ENCODE measurements around the gene S100A16. TPM values are rescaled to one million over a fixed set of nuclear protein-coding genes. Genes with fewer than 3 reads are reported as not detected.

Gene S100A16
- total RNA-seq, 1 donor from 2014 or later, result not detected

DNA sequence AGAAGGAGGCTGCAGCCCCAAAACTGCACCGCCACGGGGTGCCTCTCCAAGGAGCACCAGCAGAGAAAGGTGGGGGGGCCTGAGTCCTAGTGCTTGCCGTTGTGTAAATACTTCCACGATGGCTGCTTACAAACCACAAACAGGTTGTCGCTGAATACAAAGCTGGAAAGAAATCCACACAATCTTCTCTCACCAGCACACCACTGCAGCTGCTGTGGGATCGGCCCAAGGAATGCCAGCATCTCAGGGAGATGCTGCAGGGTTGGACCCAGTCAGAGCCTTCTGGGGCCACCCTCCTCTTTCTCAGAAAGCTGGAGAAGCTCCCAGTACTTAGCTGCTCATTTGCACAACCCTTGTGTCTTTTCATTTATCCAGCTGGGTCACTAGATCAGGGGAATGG, 6.2 kb upstream of the S100A16 start:
- no peak overlapping the region for H3K27ac Mint-ChIP-seq
- CTCF ChIA-PET, result no interaction called here
- H3K36me3 Mint-ChIP-seq (ENCODE audit: low read depth), result no peaks in the 10 kb centered on the region
- TF ChIP-seq, protein P1, sequence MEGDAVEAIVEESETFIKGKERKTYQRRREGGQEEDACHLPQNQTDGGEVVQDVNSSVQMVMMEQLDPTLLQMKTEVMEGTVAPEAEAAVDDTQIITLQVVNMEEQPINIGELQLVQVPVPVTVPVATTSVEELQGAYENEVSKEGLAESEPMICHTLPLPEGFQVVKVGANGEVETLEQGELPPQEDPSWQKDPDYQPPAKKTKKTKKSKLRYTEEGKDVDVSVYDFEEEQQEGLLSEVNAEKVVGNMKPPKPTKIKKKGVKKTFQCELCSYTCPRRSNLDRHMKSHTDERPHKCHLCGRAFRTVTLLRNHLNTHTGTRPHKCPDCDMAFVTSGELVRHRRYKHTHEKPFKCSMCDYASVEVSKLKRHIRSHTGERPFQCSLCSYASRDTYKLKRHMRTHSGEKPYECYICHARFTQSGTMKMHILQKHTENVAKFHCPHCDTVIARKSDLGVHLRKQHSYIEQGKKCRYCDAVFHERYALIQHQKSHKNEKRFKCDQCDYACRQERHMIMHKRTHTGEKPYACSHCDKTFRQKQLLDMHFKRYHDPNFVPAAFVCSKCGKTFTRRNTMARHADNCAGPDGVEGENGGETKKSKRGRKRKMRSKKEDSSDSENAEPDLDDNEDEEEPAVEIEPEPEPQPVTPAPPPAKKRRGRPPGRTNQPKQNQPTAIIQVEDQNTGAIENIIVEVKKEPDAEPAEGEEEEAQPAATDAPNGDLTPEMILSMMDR (IDR thresholded peaks at IDR 0.05), result no peak
- H3K9me3 Mint-ChIP-seq, result no peaks in the 10 kb centered on the region
- no peak for ATAC-seq (ENCODE audit: low read depth)
- POLR2A ChIA-PET, result interaction anchor here (0.5 to 2.5 kb wide), 4 partner anchors 9 to 306 kb away, joined by 3 to 10 read pairs (median 4); partner anchors contain the start of genes CHTOP and S100A1
- intact Hi-C loops (cut with micrococcal nuclease), result no loop called here
- H3K4me1 Mint-ChIP-seq, result peaks cover 7% of the 10 kb centered on the region
- no peak for DNase-seq
- no peaks in the 10 kb centered on the region for H3K27me3 Mint-ChIP-seq
- no peak overlapping the region for H3K4me3 Mint-ChIP-seq

DNA sequence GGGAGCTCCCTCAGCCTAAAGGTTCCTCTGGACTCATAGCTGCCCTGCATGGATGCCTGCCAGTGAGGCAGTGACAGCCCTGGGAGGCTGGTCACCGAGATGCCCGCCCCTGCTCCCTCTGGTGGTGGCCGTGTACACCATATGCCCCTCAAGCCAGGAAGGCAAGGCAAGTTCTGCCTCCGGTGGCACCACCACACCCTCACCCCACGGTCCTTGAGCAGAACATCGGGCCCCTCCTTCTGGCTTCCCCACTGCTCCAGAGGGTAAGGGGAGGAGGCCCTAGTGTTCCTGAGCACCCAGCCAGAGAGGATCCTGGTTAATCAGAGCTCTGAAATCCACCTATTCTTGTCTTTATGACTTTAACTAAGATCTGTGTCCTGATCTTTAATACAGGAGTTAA, 4.7 kb upstream of the S100A16 start:
- CTCF ChIA-PET, result interaction anchor here (1.0 kb wide), 1 partner anchor 9 kb away, joined by 3 read pairs; the partner anchor contains the start of gene S100A13
- H3K4me3 Mint-ChIP-seq, result no peak overlapping the region
- intact Hi-C loops (cut with micrococcal nuclease), result no loop called here
- no peaks in the 10 kb centered on the region for H3K27me3 Mint-ChIP-seq
- no peaks in the 10 kb centered on the region for H3K36me3 Mint-ChIP-seq (ENCODE audit: low read depth)
- H3K4me1 Mint-ChIP-seq, result peaks cover 1% of the 10 kb centered on the region
- POLR2A ChIA-PET, result interaction anchor here (1.1 to 2.5 kb wide), 2 partner anchors 10 to 16 kb away, joined by 3 to 10 read pairs; partner anchors contain the start of gene CHTOP
- no peak overlapping the region for H3K27ac Mint-ChIP-seq
- TF ChIP-seq, protein P1 (IDR thresholded peaks at IDR 0.05), result no peak
- no peaks in the 10 kb centered on the region for H3K9me3 Mint-ChIP-seq
- DNase-seq (no peak), ATAC-seq (ENCODE audit: low read depth) (no peak)

DNA sequence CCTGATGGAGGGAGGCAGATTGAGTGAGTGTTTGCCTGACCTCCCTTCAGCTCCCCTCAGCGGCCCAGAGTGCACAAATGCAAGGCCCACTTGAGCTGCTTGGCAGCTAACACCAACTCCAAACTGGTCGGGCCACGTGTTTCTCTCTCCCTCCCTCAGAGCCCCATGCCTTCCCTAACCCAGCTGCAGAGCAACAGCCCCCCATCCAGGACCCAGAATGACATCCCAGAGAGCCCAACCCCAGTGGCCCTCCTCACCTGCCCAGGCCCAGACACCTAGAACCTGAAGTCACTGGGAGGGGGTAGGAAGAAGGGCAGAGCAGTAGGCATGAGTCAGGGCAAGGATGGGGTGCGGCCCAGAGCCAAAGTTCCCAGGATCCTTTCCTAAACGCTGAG, 4.0 kb upstream of the S100A16 start:
- intact Hi-C loops (cut with micrococcal nuclease), result no loop called here
- no peak overlapping the region for H3K27ac Mint-ChIP-seq
- no peak for DNase-seq
- H3K36me3 Mint-ChIP-seq (ENCODE audit: low read depth), result no peaks in the 10 kb centered on the region
- ChIA-PET CTCF (interaction anchor here (1.0 kb wide), 1 partner anchor 10 kb away, joined by 3 read pairs; the partner anchor contains the start of gene S100A13), POLR2A (interaction anchor here (2.5 kb wide), 1 partner anchor 17 kb away, joined by 10 read pairs; the partner anchor contains the start of gene CHTOP)
- ATAC-seq (ENCODE audit: low read depth), result no peak
- H3K4me3 Mint-ChIP-seq, result no peak overlapping the region
- H3K9me3 Mint-ChIP-seq, result no peaks in the 10 kb centered on the region
- TF ChIP-seq, protein P1 (IDR thresholded peaks at IDR 0.05), result no peak
- no peaks in the 10 kb centered on the region for H3K4me1 Mint-ChIP-seq
- H3K27me3 Mint-ChIP-seq, result no peaks in the 10 kb centered on the region

DNA sequence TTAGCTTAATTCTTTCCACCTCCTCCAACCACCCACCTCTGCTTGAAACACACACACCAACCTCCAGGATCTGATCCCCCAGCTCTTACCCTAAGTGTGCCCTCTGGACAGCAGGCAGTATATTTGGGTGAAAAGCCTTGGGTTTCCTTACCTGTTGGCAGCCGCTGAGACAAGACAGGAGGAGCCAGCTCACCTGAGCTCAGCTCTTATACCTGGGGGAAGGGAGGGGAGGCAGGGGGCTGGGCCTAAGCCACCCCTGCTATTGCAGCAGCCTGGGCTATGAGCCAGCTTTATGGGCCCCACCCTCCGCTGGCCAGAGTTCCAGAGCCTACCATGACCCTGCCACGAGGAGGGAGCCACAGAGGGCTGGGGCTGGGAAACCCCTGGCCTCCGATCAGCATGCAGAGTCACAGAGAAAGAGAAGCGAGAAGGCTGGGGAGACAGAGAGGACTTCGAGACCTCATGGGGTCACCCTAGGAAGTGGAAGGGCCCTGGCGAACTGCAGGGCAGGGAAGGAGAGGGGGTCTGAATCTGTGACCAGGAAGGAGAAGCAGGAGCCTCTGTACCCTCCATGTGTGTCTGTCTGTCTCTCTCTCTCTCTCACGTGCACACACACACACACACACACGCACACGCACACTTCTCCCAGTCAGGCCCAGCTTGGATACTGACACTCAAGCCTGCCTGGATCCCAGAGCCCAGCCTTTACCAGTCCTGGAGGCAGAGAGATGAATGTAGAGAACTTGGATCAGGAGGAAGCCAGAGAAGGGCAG, 3.4 kb upstream of the S100A16 start, which contains the start of gene S100A14:
S100A14 (minus strand) TSS at position 182 of the 773 bp plus-strand sequence. CDS start 467 bp downstream, outside the sequence.
- intact Hi-C loops (cut with micrococcal nuclease), result no loop called here
- TF ChIP-seq, protein P1 (IDR thresholded peaks at IDR 0.05), result no peak
- ChIA-PET CTCF (no interaction called here), POLR2A (interaction anchor here (0.5 to 2.5 kb wide), 4 partner anchors 18 to 354 kb away, joined by 3 to 10 read pairs (median 5); partner anchors contain the start of gene CHTOP)
- no peaks in the 10 kb centered on the region for H3K4me1 Mint-ChIP-seq
- H3K27me3 Mint-ChIP-seq, result no peaks in the 10 kb centered on the region
- H3K27ac Mint-ChIP-seq, result no peak within 1 kb of the TSS
- H3K4me3 Mint-ChIP-seq, result no peak within 1 kb of the TSS
- DNase-seq (no peak), ATAC-seq (ENCODE audit: low read depth) (no peak)
- no peaks in the 10 kb centered on the region for H3K9me3 Mint-ChIP-seq
- no peaks in the 10 kb centered on the region for H3K36me3 Mint-ChIP-seq (ENCODE audit: low read depth)

DNA sequence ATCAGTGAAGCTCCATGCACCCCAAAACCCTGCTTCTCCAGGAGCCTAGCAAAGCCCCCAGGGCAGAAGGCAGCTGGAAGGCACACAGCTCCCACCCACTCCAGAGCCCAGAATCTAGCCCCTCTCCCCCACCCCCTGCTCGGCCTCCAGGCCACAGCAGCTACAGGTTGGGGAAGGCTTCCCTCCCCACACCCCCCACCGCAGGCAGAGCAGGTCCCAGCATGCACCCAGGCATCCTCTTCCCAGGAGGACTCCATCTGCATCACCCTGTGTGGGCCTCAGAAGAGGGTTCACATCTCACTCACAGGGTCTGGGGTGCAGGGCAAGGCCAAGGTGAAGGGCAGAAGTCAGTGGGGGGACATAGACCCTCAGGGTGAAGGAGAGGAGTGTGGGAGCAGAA, 2.5 kb upstream of the S100A16 start:
- Mint-ChIP-seq H3K36me3 (ENCODE audit: low read depth) (no peaks in the 10 kb centered on the region), H3K9me3 (no peaks in the 10 kb centered on the region), H3K27ac (no peak overlapping the region), H3K4me3 (no peak overlapping the region), H3K4me1 (no peaks in the 10 kb centered on the region), H3K27me3 (no peaks in the 10 kb centered on the region)
- no peak for ATAC-seq (ENCODE audit: low read depth)
- ChIA-PET CTCF (no interaction called here), POLR2A (interaction anchor here (0.5 to 1.6 kb wide), 5 partner anchors 12 to 353 kb away, joined by 3 to 8 read pairs (median 3); partner anchors contain the start of gene CHTOP)
- intact Hi-C loops (cut with micrococcal nuclease), result no loop called here
- DNase-seq, result no peak
- TF ChIP-seq, protein P1 (IDR thresholded peaks at IDR 0.05), result no peak
